ENCODE measurements around the gene CCDC77. TPM values are rescaled to one million over a fixed set of nuclear protein-coding genes. Genes with fewer than 3 reads are reported as not detected.
"Not testable (repeated sequence)": the region's sequence is repeated elsewhere in the genome, so short reads cannot be mapped to it uniquely, and the experiment has no call there.

The CCDC77 gene
- 3.1 TPM for total RNA-seq
- long read RNA-seq, partial matches to known transcripts, result 0 of 1 reads
- long read RNA-seq, other reads (novel, unspliced or antisense), result 1 of 1 reads

DNA sequence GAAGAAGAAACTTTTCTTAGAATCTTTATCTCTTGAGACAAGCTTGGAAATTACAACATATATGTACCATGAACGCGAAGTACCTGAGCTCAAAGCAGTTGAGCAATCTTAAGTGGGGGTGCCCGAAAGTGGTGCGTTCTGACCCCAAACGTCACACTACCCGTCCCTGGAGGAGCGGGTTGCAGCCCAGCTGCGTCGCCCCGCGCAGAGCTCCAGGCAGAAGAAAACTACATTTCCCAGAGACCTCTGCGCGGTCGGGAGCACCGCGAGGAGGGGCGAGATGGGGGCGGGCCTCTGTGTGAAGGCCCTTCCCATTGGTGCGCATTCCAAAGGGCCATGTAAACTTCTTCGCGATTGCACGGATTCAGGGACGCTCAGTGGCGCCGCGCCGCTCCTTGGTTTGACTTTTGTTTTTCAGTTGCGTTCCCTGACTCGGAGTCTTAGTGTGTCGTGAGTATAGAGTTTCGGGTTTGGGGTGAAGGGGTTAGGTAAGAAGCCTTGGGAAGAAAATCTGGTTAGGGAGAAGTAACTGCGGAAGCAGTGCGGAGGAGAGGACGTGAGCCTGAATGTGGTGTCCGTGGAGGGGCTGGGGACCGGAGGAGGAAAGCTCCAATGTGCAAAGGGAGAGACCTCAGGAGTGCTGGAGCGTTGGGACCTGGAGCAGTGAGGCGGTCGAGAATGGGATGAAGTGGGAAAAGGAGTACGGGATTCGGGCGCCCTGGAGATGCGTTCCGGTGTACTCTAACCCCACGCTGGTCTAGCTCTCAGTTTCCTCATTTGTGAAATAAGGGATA lies at the start of gene CCDC77:
CCDC77 (plus strand) TSS at position 410 of the 794 bp plus-strand sequence. CDS start 7,740 bp downstream, outside the sequence.
- DNase-seq (ENCODE audit: missing footprints) (peak; percentile 94), ATAC-seq (peak; percentile 100)
- intact Hi-C loops (cut with DNase I), result no loop called here

DNA sequence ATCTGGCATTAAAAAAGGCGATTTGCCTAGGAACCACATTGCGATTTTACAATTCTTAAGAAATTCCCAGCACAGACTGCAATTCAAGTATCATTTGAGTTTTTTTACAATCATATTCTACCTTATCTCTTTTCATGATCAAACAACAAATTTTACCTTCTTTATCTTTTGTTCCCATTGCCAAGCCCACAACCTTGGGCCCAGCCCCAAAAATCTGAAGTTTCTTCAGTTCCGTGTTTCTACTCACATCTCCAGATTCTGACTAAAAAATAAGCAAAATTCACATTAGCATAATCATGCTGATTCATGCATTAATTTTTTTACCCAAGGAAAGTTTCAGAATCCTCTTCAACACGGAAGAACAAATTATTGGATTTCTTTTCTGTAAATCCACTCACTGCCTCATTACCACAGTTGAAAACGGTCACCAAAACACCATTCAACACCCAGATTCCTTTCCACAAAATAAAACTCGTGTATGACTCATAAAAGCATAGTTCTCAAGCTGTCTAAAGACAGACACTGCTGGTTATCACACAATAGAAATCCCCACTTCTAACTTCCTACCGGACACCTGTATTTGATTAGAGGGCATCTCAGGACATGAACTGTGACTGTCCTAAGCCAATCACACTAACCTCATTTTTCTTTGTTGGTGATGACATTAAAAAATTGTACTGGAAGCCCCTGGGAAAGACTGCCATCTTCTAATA lies 45.0 kb upstream of the CCDC77 start:
- ATAC-seq, result no peak
- DNase-seq (ENCODE audit: missing footprints), result no peak
- intact Hi-C loops (cut with DNase I), result no loop called here

DNA sequence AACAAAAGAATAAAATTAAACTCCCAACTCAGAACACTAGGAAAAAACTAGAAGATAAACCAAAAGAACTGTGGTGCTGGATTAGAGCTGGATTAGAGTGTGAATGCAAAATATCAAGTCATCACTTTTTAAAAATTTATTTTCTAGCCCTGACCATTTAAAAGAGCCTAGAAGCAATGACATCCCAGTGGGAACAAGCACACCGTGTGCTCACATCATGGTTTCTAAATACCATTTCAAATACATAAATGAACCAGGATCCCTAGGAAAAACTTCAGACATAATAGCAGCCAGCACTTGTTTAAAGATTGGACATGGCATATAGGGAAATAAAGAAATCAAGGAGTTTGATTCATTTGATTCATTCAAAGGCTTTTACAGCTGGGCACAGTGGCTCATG lies 42.4 kb upstream of the CCDC77 start:
- ATAC-seq (no peak), DNase-seq (ENCODE audit: missing footprints) (no peak)
- intact Hi-C loops (cut with DNase I), result no loop called here

DNA sequence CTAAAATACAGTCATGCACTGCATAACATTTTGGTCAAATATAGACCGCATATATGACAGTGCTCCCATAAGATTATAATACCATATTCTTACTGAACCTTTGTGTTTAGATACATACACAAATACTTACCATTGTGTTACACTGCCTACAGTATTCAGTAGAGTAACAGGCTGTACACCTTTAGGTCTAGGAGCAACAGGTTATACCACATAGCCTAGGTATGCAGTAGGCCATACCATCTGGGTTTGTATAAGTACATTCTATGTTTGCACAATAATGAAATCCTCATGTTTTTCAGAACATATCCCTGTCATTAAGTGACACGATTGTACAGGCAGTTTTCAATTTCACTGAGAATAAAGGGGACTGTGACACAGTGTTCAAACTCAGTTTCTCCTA lies 34.6 kb upstream of the CCDC77 start:
- intact Hi-C loops (cut with DNase I), result no loop called here
- no peak for DNase-seq (ENCODE audit: missing footprints)
- no peak for ATAC-seq

DNA sequence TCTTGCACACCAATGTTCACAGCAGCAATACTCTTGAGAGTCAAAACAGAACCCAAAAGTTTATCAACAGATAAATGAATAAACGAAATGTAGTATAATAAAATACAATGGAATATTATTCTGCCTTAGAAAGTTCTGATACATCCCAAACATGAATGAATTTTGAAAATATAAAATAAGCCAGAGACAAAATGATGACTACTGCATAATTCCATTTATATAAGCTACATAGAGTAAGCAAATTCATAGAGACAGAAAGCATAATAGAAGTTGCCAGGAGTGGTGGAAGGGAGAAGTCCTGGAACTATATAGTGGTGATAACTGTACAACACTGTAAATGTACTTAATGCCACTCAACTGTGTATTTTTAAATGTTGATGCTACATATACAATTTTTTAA lies 33.5 kb upstream of the CCDC77 start:
- intact Hi-C loops (cut with DNase I), result no loop called here
- DNase-seq (ENCODE audit: missing footprints) (no peak), ATAC-seq (no peak)

DNA sequence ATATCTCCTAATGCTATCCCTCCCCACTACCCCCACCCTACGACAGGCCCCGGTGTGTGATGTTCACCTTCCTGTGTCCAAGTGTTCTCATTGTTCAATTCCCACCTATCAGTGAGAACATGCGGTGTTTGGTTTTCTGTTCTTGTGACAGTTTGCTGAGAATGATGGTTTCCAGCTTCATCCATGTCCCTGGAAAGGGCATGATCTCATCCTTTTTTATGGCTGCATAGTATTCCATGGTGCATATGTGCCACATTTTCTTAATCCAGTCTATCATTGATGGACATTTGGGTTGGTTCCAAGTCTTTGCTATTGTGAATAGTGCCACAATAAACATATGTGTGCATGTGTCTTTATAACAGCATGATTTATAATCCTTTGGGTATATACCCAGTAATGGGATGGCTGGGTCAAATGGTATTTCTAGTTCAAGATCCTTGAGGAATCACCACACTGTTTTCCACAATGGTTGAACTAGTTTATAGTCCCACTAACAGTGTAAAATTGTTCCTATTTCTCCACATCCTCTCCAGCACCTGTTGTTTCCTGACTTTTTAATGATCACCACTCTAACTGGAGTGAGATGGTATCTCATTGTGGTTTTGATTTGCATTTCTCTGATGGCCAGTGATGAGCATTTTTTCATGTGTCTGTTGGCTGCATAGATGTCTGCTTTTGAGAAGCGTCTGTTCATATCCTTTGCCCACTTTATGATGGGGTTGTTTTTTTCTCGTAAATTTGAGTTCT lies 30.5 kb upstream of the CCDC77 start:
- ATAC-seq; DNase-seq (ENCODE audit: missing footprints); intact Hi-C loops (cut with DNase I): not testable (repeated sequence)

DNA sequence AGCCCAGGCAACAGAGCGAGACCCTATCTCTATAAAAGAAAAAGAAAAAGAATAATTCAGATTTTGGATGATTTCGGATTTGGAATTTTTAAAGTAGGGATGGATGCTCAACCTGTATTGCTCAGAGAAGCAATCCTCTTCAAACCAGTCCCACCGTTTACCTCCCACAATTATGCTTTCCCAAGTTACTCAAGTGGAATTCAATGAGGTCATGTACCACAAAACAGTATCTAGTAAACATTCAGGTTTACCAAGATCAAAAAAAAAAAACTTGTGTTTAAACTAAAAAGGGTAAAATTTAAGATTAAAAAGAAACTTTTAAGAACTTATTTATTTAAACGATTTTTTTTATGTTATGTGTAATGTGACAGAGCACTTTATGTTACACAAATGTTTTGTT lies 14.8 kb upstream of the CCDC77 start:
- DNase-seq (ENCODE audit: missing footprints) (no peak), ATAC-seq (no peak)
- intact Hi-C loops (cut with DNase I), result no loop called here

DNA sequence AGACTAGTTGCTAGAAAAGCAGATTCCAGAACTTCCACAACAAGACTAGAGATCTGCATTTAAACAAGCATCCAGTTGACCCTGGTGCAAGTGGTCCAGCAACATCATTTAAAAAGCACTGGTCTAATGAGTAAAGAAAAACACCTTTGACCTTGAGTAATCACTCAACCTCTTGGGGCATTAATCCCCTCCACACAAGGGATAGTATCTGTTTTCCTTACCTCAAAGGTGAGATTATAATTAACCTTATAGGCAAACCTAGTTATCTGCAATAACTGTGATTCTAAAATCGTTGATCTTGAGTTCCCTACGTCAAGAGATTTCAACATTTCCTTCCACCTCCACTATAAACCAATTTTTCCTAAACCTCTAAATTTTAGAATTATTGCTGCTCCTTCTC lies 13.4 kb upstream of the CCDC77 start:
- ATAC-seq, result no peak
- no peak for DNase-seq (ENCODE audit: missing footprints)
- intact Hi-C loops (cut with DNase I), result no loop called here

DNA sequence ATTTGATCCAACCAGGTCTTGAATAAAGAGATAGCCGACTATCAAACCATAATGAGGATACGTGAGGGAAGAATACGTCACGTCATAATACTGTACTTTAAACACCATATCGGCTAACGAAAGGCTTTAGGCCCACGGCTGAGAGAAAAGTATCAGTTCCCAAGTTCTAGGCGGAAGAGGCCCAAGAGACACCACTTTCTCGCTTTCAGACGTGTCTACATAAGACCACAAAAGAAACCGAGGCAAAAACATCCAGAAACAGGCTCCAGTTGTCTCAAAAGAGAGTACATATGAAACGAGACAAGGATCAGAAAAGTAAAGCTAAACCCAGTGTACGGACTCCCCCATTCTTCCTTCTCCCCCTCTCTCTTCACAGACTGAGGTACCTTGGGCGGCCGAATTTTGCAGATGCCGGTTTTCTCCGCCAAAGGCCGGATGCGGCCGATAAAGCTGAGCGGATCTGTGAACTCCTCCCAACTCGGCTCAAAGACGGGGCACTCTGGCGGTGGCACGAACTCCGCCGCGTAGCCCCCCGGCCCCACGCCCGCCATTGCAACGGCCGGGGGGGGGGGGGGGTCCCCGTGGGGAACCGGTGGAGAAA lies 12.8 kb upstream of the CCDC77 start:
- intact Hi-C loops (cut with DNase I), result no loop called here
- ATAC-seq (peak; percentile 23), DNase-seq (ENCODE audit: missing footprints) (no peak)

DNA sequence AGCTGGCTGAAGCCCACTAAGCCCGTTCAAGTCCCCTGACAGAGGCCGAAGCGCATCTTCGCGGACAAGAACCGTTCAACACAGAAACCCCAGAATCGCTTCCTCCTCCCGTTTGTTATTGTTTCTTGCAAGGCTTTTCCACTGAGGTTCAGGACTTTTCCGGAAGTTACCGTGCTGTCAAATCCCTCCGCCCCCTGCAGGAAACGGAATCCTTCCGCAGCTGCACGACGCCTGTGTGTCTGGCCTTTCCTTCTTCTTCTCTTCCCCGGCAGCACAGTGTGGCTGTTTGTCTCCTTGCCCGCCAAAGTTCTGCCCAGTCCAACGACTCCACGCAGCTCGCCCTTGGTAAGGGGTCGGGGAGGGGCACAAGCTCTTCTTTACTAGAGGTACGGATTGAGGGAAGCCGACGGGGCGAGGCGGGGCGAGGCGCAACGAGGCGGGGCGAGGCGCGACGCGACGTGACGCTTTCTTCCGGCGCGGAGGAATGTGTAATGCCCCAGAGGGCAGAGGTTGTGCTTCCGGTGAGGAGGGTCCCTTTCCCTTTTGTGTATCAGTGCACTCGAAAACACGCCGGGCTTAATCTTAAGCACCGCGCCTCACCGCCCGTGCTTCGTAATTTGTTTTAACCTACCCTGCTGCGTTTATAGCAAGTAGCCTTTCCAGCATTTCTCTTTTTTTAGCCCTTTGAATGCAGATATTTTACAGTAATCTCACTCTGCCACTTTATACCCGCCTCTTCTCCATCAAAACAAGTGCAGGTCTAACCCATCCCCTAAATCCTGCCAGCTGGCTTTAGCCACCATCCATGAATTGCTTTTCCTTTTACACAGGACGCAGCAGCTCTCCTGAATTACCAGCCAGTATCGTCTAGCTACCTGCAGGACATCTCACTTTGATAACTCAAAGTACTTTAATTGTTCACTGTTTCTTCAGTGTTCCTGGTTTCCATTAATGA lies 12.0 kb upstream of the CCDC77 start, which contains the start of gene KDM5A:
KDM5A (minus strand) TSS at position 179 of the 955 bp plus-strand sequence. CDS start 229 bp downstream, outside the sequence.
- peak; percentile 92 for DNase-seq (ENCODE audit: missing footprints)
- ATAC-seq, result peak; percentile 99
- intact Hi-C loops (cut with DNase I), result no loop called here

DNA sequence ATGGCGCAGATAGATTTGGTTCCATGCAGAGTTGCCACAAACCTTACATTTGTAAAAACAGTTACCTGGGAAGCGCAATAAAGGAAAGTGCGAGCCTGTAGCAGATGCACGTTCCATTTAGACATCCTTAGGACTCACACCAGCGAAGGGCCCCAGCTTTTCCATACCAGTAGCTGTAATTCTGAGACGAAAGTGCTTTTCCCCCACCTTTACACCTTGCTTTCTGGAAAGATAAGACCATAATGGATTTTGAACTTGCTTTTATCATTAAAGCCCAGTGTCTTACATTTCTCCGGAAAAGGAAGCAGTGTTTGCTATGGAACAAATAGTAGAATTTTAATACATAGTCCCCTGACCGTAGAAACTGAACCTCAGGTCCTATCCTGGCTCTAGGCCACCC lies 616 bp upstream of the CCDC77 start:
- ATAC-seq, result no peak
- no peak for DNase-seq (ENCODE audit: missing footprints)
- intact Hi-C loops (cut with DNase I), result no loop called here

DNA sequence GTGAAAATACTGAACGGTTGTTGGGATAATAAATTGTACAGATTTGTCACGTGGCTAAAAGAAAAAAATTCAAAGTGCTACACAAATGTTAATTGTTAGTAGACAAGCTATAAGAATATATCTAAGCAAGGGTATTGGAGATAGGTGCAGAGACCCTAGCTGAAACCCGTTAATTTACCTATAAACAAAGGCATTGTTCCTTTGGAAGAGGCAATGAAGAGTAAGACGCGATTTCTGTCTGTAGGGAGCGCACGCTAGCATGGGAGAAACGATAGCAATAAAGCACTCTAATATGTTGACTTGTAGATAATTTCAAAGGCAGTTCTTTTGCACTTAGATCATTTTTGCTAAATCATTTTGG lies 565 bp downstream of the CCDC77 start:
- no peak for ATAC-seq
- no peak for DNase-seq (ENCODE audit: missing footprints)
- intact Hi-C loops (cut with DNase I), result no loop called here

DNA sequence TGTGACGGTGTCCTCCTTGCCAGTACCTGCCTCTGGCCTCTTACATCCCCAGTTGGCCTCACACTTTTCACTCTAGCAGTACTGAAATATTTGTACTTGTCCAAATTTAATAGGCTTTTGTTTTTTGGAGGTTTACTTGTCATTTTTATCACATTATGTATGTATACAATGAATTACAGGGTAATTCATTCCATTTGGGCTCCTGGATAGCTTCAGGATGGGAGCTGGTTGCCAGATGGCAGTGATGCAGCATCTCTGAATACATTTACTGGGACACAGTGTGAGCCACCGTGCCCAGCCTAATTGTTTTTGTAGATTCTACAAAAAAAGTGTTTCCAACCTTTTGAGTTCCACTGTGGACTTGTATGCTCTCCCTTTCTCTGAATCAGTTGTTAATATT lies 13.4 kb downstream of the CCDC77 start:
- ATAC-seq (no peak), DNase-seq (ENCODE audit: missing footprints) (no peak)
- intact Hi-C loops (cut with DNase I), result no loop called here

DNA sequence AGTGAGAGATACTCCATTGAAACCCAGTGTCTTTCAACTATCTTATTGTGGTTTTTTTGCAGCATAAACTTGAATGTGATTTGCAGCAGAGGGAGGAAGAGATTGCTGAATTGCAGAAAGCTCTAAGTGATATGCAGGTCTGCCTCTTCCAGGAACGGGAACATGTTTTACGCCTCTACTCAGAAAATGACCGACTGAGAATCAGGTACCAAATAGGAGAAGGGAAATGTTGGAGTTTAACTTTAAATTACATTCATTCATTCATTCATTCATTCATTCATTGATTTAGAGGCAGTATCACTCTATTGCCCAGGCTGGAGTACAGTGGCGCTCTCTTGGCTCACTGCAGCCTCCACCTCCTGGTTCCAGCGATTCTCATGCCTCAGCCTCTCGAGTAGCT lies 17.0 kb downstream of the CCDC77 start:
- DNase-seq (ENCODE audit: missing footprints) (no peak), ATAC-seq (no peak)
- intact Hi-C loops (cut with DNase I), result no loop called here

DNA sequence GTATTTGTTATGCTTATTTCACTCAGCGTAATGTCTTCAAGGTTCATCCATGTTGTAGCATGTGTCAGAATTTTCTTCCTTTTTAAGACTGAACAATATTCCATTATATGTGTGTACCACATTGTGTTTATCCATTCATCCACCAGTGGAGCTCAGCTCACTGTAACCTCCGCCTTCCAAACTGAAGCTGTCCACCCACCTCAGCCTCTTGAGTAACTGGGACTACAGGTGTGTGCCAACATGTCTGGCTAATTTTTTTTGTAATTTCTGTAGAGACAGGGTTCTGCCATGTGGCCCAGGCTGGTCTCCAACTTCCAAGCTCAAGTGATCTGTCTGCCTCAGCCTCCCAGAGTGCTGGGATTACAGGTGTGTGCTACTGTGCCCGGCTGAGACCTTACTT lies 21.1 kb downstream of the CCDC77 start:
- ATAC-seq (no peak), DNase-seq (ENCODE audit: missing footprints) (no peak)
- intact Hi-C loops (cut with DNase I), result no loop called here

DNA sequence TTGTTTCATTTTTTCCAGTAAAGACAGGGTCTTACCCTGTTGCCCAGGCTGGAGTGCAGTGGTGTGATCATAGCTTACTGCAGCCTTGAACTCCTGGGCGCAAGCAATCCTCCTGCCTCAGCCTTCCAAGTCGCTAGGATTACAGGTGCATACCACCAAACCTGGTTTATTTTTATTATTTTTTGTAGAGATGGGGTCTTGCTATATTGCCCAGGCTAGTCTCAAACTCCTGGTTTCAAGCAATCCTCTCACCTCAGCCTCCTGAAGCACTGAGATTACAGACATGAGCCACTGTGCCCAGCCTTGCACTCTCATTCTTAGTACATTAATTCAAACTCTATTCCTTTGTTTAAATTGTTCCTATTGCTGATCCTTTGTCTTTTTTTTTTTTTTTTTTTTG lies 34.3 kb downstream of the CCDC77 start:
- intact Hi-C loops (cut with DNase I); ATAC-seq; DNase-seq (ENCODE audit: missing footprints): not testable (repeated sequence)

DNA sequence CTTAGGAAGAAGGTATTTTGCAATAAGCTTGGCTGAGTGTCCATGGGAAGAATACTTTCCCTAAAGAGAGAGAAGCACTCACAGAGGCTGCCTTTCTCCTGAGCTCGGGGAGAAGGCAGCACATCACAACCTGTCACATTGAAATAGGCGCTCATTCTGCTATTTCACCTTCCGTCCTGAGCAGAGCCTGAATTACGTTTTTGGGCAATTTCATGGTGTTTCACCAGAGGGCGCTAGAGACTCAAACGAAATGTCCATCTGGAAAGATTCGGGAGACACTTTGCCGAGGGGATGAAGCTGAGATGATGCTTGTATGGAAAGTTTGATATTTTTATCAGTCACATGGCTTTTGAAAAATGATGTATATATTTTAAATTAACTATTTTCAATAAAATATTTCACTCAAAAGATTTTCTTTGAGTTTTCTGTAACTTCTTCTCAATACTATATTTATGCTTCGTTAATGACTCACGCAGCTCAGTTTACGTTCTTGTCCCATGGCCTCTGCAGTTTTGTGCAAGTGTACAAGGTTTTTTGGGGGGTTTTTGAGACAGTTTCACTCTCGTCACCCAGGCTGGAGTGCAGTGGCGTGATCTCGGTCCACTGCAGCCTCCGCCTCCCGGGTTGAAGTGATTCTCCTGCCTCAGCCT lies 40.9 kb downstream of the CCDC77 start:
- DNase-seq (ENCODE audit: missing footprints), result no peak
- intact Hi-C loops (cut with DNase I), result no loop called here
- ATAC-seq, result peak; percentile 34

DNA sequence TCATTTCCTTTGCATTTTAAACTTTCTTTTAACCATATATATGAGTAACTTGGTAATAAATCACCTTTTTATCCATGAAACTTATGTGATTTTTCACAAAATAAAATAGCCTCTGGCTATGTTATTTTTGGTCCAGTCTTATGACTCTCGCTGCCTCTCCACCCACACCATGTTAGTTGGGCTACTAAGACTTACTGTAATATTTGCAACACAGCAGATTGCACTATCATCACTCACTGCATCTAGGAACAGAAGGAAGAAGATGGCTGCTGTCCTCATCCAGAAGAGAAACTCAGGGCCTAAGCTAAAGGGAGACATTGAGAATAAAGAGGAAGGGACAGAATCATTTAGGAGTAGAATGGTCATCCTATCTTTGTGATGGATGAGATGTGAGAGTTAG lies 45.7 kb downstream of the CCDC77 start:
- intact Hi-C loops (cut with DNase I), result no loop called here
- DNase-seq (ENCODE audit: missing footprints), result no peak
- ATAC-seq, result no peak
